ENCODE results near the gene CTBP2. TPM values are rescaled to one million over a fixed set of nuclear protein-coding genes. Genes with fewer than 3 reads are reported as not detected.
"Not testable (repeated sequence)": the region's sequence is repeated elsewhere in the genome, so short reads cannot be mapped to it uniquely, and the experiment has no call there.

CTBP2 gene
- total RNA-seq, 2 experiments from 2014 or later, result 0.29 to 0.40 TPM

GRCh38 chr10:125089469-125089868, 70.9 kb downstream of the CTBP2 start:
- CTCF ChIA-PET, result no interaction called here

GRCh38 chr10:125087897-125088215, 72.5 kb downstream of the CTBP2 start:
- CTCF ChIA-PET, result no interaction called here
- ATAC-seq, result no peak
- Mint-ChIP-seq H3K27ac (no peak overlapping the region), H3K4me1 (ENCODE audit: low read depth) (no peaks in the 10 kb centered on the region), H3K36me3 (ENCODE audit: low read depth) (no peaks in the 10 kb centered on the region), H3K4me3 (no peak overlapping the region), H3K9me3 (ENCODE audit: insufficient read depth) (no peaks in the 10 kb centered on the region), H3K27me3 (ENCODE audit: low read depth) (no peaks in the 10 kb centered on the region)
- POLR2A ChIA-PET, result no interaction called here
- no peak for DNase-seq

More at GRCh38 chr10:125089469-125089868, 70.9 kb downstream of the CTBP2 start:
- no peak for DNase-seq
- Mint-ChIP-seq H3K27ac (no peak overlapping the region), H3K4me1 (ENCODE audit: low read depth) (no peaks in the 10 kb centered on the region), H3K9me3 (ENCODE audit: insufficient read depth) (no peaks in the 10 kb centered on the region), H3K27me3 (ENCODE audit: low read depth) (no peaks in the 10 kb centered on the region), H3K4me3 (no peak overlapping the region), H3K36me3 (ENCODE audit: low read depth) (no peaks in the 10 kb centered on the region)
- no peak for ATAC-seq
- POLR2A ChIA-PET, result no interaction called here

- Mint-ChIP-seq H3K4me1 (ENCODE audit: low read depth) (no peaks in the 10 kb centered on the region), H3K27me3 (ENCODE audit: low read depth) (no peaks in the 10 kb centered on the region), H3K4me3 (no peak overlapping the region), H3K36me3 (ENCODE audit: low read depth) (no peaks in the 10 kb centered on the region), H3K9me3 (ENCODE audit: insufficient read depth) (no peaks in the 10 kb centered on the region), H3K27ac (no peak overlapping the region)
- ChIA-PET POLR2A (no interaction called here), CTCF (no interaction called here)
- no peak for DNase-seq
- no peak for ATAC-seq
Measured at GRCh38 chr10:125087191-125087896, 73.0 kb downstream of the CTBP2 start.

GRCh38 chr10:125086691-125087090, 73.7 kb downstream of the CTBP2 start:
- POLR2A ChIA-PET, result no interaction called here
- no peaks in the 10 kb centered on the region for H3K36me3 Mint-ChIP-seq (ENCODE audit: low read depth)
- ATAC-seq (no peak), DNase-seq (no peak)
- H3K27me3 Mint-ChIP-seq (ENCODE audit: low read depth), result no peaks in the 10 kb centered on the region
- H3K27ac Mint-ChIP-seq, result no peak overlapping the region
- H3K4me3 Mint-ChIP-seq, result no peak overlapping the region
- H3K9me3 Mint-ChIP-seq (ENCODE audit: insufficient read depth), result no peaks in the 10 kb centered on the region
- CTCF ChIA-PET, result no interaction called here
- H3K4me1 Mint-ChIP-seq (ENCODE audit: low read depth), result no peaks in the 10 kb centered on the region

- Mint-ChIP-seq H3K27me3 (ENCODE audit: low read depth) (no peaks in the 10 kb centered on the region), H3K4me1 (ENCODE audit: low read depth) (no peaks in the 10 kb centered on the region), H3K9me3 (ENCODE audit: insufficient read depth) (no peaks in the 10 kb centered on the region), H3K27ac (no peak overlapping the region), H3K4me3 (no peak overlapping the region), H3K36me3 (ENCODE audit: low read depth) (no peaks in the 10 kb centered on the region)
- POLR2A ChIA-PET, result no interaction called here
- CTCF ChIA-PET, result no interaction called here
- ATAC-seq (no peak), DNase-seq (no peak)
Measured at GRCh38 chr10:125085258-125086054, 74.9 kb downstream of the CTBP2 start.

GRCh38 chr10:125084614-125085257, 75.6 kb downstream of the CTBP2 start:
- H3K27ac Mint-ChIP-seq, result no peak overlapping the region
- no peaks in the 10 kb centered on the region for H3K27me3 Mint-ChIP-seq (ENCODE audit: low read depth)
- DNase-seq (no peak), ATAC-seq (no peak)
- H3K36me3 Mint-ChIP-seq (ENCODE audit: low read depth), result no peaks in the 10 kb centered on the region
- H3K4me1 Mint-ChIP-seq (ENCODE audit: low read depth), result no peaks in the 10 kb centered on the region
- no peak overlapping the region for H3K4me3 Mint-ChIP-seq
- CTCF ChIA-PET, result no interaction called here
- POLR2A ChIA-PET, result no interaction called here
- no peaks in the 10 kb centered on the region for H3K9me3 Mint-ChIP-seq (ENCODE audit: insufficient read depth)

GRCh38 chr10:125084191-125084613, 76.2 kb downstream of the CTBP2 start:
- Mint-ChIP-seq H3K27ac (no peak overlapping the region), H3K36me3 (ENCODE audit: low read depth) (no peaks in the 10 kb centered on the region), H3K4me1 (ENCODE audit: low read depth) (no peaks in the 10 kb centered on the region), H3K27me3 (ENCODE audit: low read depth) (no peaks in the 10 kb centered on the region), H3K9me3 (ENCODE audit: insufficient read depth) (no peaks in the 10 kb centered on the region), H3K4me3 (no peak overlapping the region)
- DNase-seq (no peak), ATAC-seq (no peak)
- ChIA-PET CTCF (no interaction called here), POLR2A (no interaction called here)

GRCh38 chr10:125083576-125083920, 76.8 kb downstream of the CTBP2 start:
- Mint-ChIP-seq H3K36me3 (ENCODE audit: low read depth) (no peaks in the 10 kb centered on the region), H3K27me3 (ENCODE audit: low read depth) (no peaks in the 10 kb centered on the region), H3K27ac (no peak overlapping the region), H3K4me3 (no peak overlapping the region), H3K4me1 (ENCODE audit: low read depth) (no peaks in the 10 kb centered on the region), H3K9me3 (ENCODE audit: insufficient read depth) (no peaks in the 10 kb centered on the region)
- ATAC-seq (no peak), DNase-seq (no peak)
- POLR2A ChIA-PET, result no interaction called here
- CTCF ChIA-PET, result no interaction called here

- no peak overlapping the region for H3K4me3 Mint-ChIP-seq
- DNase-seq (no peak), ATAC-seq (no peak)
- H3K36me3 Mint-ChIP-seq (ENCODE audit: low read depth), result no peaks in the 10 kb centered on the region
- ChIA-PET POLR2A (no interaction called here), CTCF (no interaction called here)
- H3K9me3 Mint-ChIP-seq (ENCODE audit: insufficient read depth), result no peaks in the 10 kb centered on the region
- no peak overlapping the region for H3K27ac Mint-ChIP-seq
- H3K4me1 Mint-ChIP-seq (ENCODE audit: low read depth), result no peaks in the 10 kb centered on the region
- no peaks in the 10 kb centered on the region for H3K27me3 Mint-ChIP-seq (ENCODE audit: low read depth)
Measured at GRCh38 chr10:125082881-125083575, 77.3 kb downstream of the CTBP2 start.

GRCh38 chr10:125082471-125082870, 77.9 kb downstream of the CTBP2 start:
- H3K27me3 Mint-ChIP-seq (ENCODE audit: low read depth); ATAC-seq; POLR2A ChIA-PET; H3K27ac Mint-ChIP-seq; DNase-seq; CTCF ChIA-PET; H3K36me3 Mint-ChIP-seq (ENCODE audit: low read depth); H3K4me1 Mint-ChIP-seq (ENCODE audit: low read depth); H3K9me3 Mint-ChIP-seq (ENCODE audit: insufficient read depth); H3K4me3 Mint-ChIP-seq: not testable (repeated sequence)

GRCh38 chr10:125081931-125082330, 78.4 kb downstream of the CTBP2 start:
- Mint-ChIP-seq H3K36me3 (ENCODE audit: low read depth) (no peaks in the 10 kb centered on the region), H3K27me3 (ENCODE audit: low read depth) (no peaks in the 10 kb centered on the region), H3K9me3 (ENCODE audit: insufficient read depth) (no peaks in the 10 kb centered on the region), H3K4me1 (ENCODE audit: low read depth) (no peaks in the 10 kb centered on the region), H3K27ac (no peak overlapping the region), H3K4me3 (no peak overlapping the region)
- DNase-seq, result no peak
- CTCF ChIA-PET, result no interaction called here
- POLR2A ChIA-PET, result no interaction called here
- ATAC-seq, result no peak

GRCh38 chr10:125080984-125081383, 79.4 kb downstream of the CTBP2 start:
- POLR2A ChIA-PET, result no interaction called here
- H3K27me3 Mint-ChIP-seq (ENCODE audit: low read depth), result peaks cover 2% of the 10 kb centered on the region

More at GRCh38 chr10:125080984-125081383, 79.4 kb downstream of the CTBP2 start:
- Mint-ChIP-seq H3K36me3 (ENCODE audit: low read depth) (no peaks in the 10 kb centered on the region), H3K4me3 (no peak overlapping the region), H3K9me3 (ENCODE audit: insufficient read depth) (no peaks in the 10 kb centered on the region), H3K4me1 (ENCODE audit: low read depth) (no peaks in the 10 kb centered on the region), H3K27ac (no peak overlapping the region)
- no peak for ATAC-seq
- DNase-seq, result no peak
- CTCF ChIA-PET, result interaction anchor here (0.8 kb wide), 1 partner anchor 11 kb away, joined by 4 read pairs; no protein-coding TSS in a partner anchor
